ENCODE results near the gene CRELD1.

The CRELD1 gene

DNA sequence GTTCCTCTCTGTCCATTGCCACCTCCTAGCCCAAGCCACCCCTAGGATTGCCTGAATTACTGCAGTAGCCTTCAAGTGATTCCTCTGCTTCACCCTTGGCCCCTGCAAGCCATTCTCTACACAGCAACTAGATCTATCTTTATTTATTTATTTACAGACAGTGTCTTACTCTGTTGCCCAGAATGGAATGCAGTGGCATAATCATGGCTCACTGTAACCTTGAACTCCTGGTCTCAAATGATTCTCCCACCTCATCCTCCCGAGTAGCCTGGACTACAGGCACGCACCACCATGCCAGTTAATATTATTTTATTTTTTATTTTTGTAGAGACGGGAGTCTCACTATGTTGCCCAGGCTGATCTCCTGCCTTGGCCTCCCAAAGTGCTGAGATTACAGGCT is 45.1 kb upstream of the CRELD1 start:
- no peak overlapping the region for H3K4me3 ChIP-seq (ENCODE audit: low read depth, low read length)
- peaks cover 3% of the 10 kb centered on the region for H3K79me2 ChIP-seq
- no peaks in the 10 kb centered on the region for H3K36me3 ChIP-seq (ENCODE audit: control insufficient read depth, insufficient read depth, low read length)
- TF ChIP-seq, protein P1, sequence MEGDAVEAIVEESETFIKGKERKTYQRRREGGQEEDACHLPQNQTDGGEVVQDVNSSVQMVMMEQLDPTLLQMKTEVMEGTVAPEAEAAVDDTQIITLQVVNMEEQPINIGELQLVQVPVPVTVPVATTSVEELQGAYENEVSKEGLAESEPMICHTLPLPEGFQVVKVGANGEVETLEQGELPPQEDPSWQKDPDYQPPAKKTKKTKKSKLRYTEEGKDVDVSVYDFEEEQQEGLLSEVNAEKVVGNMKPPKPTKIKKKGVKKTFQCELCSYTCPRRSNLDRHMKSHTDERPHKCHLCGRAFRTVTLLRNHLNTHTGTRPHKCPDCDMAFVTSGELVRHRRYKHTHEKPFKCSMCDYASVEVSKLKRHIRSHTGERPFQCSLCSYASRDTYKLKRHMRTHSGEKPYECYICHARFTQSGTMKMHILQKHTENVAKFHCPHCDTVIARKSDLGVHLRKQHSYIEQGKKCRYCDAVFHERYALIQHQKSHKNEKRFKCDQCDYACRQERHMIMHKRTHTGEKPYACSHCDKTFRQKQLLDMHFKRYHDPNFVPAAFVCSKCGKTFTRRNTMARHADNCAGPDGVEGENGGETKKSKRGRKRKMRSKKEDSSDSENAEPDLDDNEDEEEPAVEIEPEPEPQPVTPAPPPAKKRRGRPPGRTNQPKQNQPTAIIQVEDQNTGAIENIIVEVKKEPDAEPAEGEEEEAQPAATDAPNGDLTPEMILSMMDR (IDR thresholded peaks at IDR 0.05): no peak
- H3K9ac ChIP-seq: no peak overlapping the region
- peaks cover 3% of the 10 kb centered on the region for H3K4me1 ChIP-seq
- no peak overlapping the region for H3K27ac ChIP-seq
- no peak overlapping the region for H2AFZ ChIP-seq
- no peak overlapping the region for H3K4me2 ChIP-seq (ENCODE audit: low read length)
- no peaks in the 10 kb centered on the region for H3K9me3 ChIP-seq (ENCODE audit: control insufficient read depth, low read length)
- H3K27me3 ChIP-seq (ENCODE audit: control insufficient read depth, insufficient read depth, low read length): no peaks in the 10 kb centered on the region

DNA sequence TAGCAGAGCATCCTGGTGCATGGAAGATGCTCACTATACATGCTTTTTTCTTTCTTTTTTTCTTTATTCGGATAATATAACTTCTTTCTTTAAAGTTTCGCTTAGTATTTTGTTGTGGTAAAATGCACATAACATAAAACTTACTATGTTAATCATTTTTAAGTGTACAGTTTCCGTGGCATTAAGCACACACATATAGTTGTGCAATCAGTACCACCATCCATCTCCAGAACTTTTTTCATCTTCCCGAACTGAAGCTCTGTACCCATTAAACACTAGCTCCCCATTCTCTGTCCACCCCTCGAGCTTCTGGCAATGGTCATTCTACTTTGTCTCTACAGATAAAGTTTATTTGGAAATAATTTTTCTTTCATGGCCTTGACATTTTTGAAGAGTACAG is 44.2 kb upstream of the CRELD1 start:
- Histone ChIP-seq H3K9ac (no peak overlapping the region), H3K9me3 (ENCODE audit: control insufficient read depth, low read length) (no peaks in the 10 kb centered on the region), H3K79me2 (peaks cover 3% of the 10 kb centered on the region), H3K4me3 (ENCODE audit: low read depth, low read length) (no peak overlapping the region), H2AFZ (no peak overlapping the region), H3K27ac (no peak overlapping the region), H3K27me3 (ENCODE audit: control insufficient read depth, insufficient read depth, low read length) (no peaks in the 10 kb centered on the region), H3K4me1 (peaks cover 3% of the 10 kb centered on the region), H3K36me3 (ENCODE audit: control insufficient read depth, insufficient read depth, low read length) (no peaks in the 10 kb centered on the region), H3K4me2 (ENCODE audit: low read length) (no peak overlapping the region)
- TF ChIP-seq, protein P1 (IDR thresholded peaks at IDR 0.05): no peak

DNA sequence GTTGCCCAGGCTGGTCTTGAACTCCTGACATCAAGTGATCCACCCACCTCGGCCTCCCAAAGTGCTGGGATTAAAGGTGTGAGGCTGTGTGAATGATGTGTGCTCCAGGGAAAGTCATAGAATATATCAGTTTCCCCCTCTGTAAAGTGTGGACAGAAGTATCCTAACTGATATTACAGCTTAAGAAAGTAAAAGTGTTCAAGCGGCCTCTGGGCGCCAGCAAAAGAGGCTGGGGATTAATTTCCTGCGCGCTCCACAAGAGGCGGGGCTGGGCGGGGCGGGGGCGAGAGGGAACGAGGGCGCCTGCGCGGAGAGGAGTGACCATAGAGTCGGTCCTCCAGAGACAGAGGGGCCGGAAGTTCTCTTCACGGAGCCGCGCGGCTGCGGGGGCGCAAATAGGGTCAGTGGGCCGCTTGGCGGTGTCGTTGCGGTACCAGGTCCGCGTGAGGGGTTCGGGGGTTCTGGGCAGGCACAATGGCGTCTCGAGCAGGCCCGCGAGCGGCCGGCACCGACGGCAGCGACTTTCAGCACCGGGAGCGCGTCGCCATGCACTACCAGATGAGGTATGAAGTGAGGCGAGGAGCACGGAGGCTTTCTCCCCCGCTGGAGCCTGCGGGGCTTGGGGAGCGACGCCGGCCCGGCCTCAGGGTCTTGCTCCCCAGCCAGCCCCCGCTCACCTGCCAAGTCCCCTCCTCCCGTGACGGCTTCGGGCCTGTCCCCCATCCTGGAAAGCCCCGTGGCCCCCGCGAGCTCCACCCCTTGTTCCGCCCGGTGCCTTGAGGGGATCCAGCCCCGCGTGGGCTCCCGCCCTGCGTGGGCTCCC is 43.2 kb upstream of the CRELD1 start, which contains the start of gene JAGN1:
TSS of gene JAGN1 (plus strand) at position 362 of the 823 bp plus-strand sequence. CDS start at position 475, 113 bp downstream.
- Histone ChIP-seq H3K27me3 (ENCODE audit: control insufficient read depth, insufficient read depth, low read length) (no peaks in the 10 kb centered on the region), H3K36me3 (ENCODE audit: control insufficient read depth, insufficient read depth, low read length) (no peaks in the 10 kb centered on the region), H3K4me3 (ENCODE audit: low read depth, low read length) (peak within 1 kb of the TSS; percentile 94), H3K9me3 (ENCODE audit: control insufficient read depth, low read length) (no peaks in the 10 kb centered on the region), H3K27ac (peak within 1 kb of the TSS; percentile 82), H3K9ac (peak within 1 kb of the TSS; percentile 56), H2AFZ (peak within 1 kb of the TSS; percentile 80), H3K4me1 (peaks cover 3% of the 10 kb centered on the region), H3K79me2 (peaks cover 3% of the 10 kb centered on the region), H3K4me2 (ENCODE audit: low read length) (peak within 1 kb of the TSS; percentile 66)
- TF ChIP-seq, protein P1 (IDR thresholded peaks at IDR 0.05): no peak

- TF ChIP-seq, protein P1 (IDR thresholded peaks at IDR 0.05): no peak
- Histone ChIP-seq H3K4me1 (peaks cover 3% of the 10 kb centered on the region), H3K79me2 (peaks cover 3% of the 10 kb centered on the region), H3K9me3 (ENCODE audit: control insufficient read depth, low read length) (no peaks in the 10 kb centered on the region), H3K27ac (peak overlapping the region; percentile 82), H3K36me3 (ENCODE audit: control insufficient read depth, insufficient read depth, low read length) (no peaks in the 10 kb centered on the region), H3K4me2 (ENCODE audit: low read length) (peak overlapping the region; percentile 66), H3K27me3 (ENCODE audit: control insufficient read depth, insufficient read depth, low read length) (no peaks in the 10 kb centered on the region), H2AFZ (peak overlapping the region; percentile 80), H3K4me3 (ENCODE audit: low read depth, low read length) (peak overlapping the region; percentile 94), H3K9ac (peak overlapping the region; percentile 56)
Observed at GRCh38 chr3:9891072-9891622, 42.5 kb upstream of the CRELD1 start.
